HFFc6 (cell line): Measurements from ENCODE around the gene CPPED1. TPM values are rescaled to one million over a fixed set of nuclear protein-coding genes. Genes with fewer than 3 reads are reported as not detected.
"Not testable (repeated sequence)": the region's sequence is repeated elsewhere in the genome, so short reads cannot be mapped to it uniquely, and the experiment has no call there.

ENCODE experiments used
- DNase-seq: peaks from one replicate; pipeline ENCODE4 v3.0.0-alpha.2; 2018
- H3K27ac Mint-ChIP-seq: 2 replicates; pipeline ENCODE4 v1.8.0; 2020; ENCODE audit warnings: mild to moderate bottlenecking, mixed read lengths
- H3K27me3 Mint-ChIP-seq: 2 replicates; pipeline ENCODE4 v1.8.0; 2021; ENCODE audit warnings: mild to moderate bottlenecking, moderate library complexity, mixed read lengths; ENCODE audit not compliant: insufficient read depth
- H3K36me3 Mint-ChIP-seq: 2 replicates; pipeline ENCODE4 v1.8.0; 2021; ENCODE audit warnings: low read depth, mixed read lengths
- H3K4me1 Mint-ChIP-seq: 2 replicates; pipeline ENCODE4 v1.8.0; 2020; ENCODE audit warnings: low read depth, mixed read lengths
- H3K4me3 Mint-ChIP-seq: 2 replicates; pipeline ENCODE4 v1.8.0; 2020; ENCODE audit warnings: mild to moderate bottlenecking, moderate library complexity, mixed read lengths
- H3K9me3 Mint-ChIP-seq: 2 replicates; pipeline ENCODE4 v1.8.0; 2020; ENCODE audit warnings: mild to moderate bottlenecking, mixed read lengths
- total RNA-seq, 6 experiments: library from RNA; stranded (reverse); fragmentation: NEBNext Ultra II Directional; extraction: Animal tissue kit (Norgen Biotek cat#: 25700); gene quantifications; 2 replicates in 1 of 6; 3 replicates in 5 of 6; pipeline ENCODE4 v1.2.3, GENCODE V29; 2021
- TF ChIP-seq, protein P1 (sequence below): fragments of 200-600 bp; sonication (generic); IDR thresholded peaks from 2 replicates; pipeline ENCODE4 v1.5.0; 2021; ENCODE audit warnings: antibody characterized with exemption, mild to moderate bottlenecking

Gene CPPED1
- total RNA-seq, 6 experiments from 2014 or later: 54.6 to 66.7 (median 63.1) TPM

DNA sequence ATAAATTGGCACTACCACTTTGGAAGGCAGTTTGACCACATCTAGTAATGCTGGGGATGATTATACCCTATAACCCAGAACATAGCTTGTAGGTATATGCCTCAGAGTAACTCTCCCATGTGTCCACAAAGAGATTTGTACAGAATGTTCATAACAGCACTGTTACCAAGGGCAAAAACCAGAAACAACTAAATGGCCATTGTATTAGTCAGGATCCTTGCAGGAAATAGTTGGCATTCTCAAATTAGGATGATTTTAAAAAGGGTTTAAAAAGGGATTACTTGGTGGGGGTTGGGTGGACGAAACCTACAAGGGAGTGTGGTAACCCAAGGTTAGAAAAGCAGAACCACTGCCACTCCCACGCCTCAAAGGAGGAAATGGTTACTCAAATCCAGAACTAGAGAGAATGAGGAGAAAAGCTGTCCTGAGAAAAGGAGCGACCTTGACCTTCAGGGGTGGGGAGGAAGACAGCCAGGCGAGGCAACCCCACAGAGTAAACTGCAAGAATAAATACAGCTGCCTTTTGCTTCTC is 2.1 kb downstream of the CPPED1 start:
- Mint-ChIP-seq H3K4me1 (peaks cover 76% of the 10 kb centered on the region), H3K27ac (peak overlapping the region; percentile 98), H3K27me3 (peaks cover 5% of the 10 kb centered on the region), H3K36me3 (peaks cover 32% of the 10 kb centered on the region), H3K4me3 (peak overlapping the region; percentile 96), H3K9me3 (peaks cover 5% of the 10 kb centered on the region; the same call in 1 of the 2 replicates)
- DNase-seq: peak; percentile 95
- TF ChIP-seq, protein P1, sequence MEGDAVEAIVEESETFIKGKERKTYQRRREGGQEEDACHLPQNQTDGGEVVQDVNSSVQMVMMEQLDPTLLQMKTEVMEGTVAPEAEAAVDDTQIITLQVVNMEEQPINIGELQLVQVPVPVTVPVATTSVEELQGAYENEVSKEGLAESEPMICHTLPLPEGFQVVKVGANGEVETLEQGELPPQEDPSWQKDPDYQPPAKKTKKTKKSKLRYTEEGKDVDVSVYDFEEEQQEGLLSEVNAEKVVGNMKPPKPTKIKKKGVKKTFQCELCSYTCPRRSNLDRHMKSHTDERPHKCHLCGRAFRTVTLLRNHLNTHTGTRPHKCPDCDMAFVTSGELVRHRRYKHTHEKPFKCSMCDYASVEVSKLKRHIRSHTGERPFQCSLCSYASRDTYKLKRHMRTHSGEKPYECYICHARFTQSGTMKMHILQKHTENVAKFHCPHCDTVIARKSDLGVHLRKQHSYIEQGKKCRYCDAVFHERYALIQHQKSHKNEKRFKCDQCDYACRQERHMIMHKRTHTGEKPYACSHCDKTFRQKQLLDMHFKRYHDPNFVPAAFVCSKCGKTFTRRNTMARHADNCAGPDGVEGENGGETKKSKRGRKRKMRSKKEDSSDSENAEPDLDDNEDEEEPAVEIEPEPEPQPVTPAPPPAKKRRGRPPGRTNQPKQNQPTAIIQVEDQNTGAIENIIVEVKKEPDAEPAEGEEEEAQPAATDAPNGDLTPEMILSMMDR: no peak

DNA sequence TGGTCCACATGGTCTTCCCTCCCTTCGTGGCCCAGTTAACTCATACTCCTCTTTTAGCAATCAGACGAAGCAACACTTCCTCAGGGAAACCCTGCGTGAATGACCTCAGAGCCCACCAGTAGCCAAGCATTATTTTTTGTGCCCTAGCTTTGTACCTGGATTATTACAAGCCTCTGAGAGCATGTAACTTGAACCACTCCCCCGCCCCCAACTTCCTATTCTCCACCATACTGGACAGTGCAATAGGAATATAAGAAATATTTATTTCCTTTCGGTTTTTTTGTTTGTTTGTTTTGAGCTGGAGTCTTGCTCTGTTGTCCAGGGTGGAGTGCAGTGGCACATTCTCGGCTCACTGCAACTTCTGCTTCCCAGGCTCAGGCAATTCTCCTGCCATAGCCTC is 2.9 kb downstream of the CPPED1 start:
- H3K27ac Mint-ChIP-seq: peak overlapping the region; percentile 98
- H3K4me1 Mint-ChIP-seq: peaks cover 83% of the 10 kb centered on the region
- TF ChIP-seq, protein P1: no peak
- H3K36me3 Mint-ChIP-seq: peaks cover 40% of the 10 kb centered on the region
- peaks cover 5% of the 10 kb centered on the region; the same call in 1 of the 2 replicates for H3K9me3 Mint-ChIP-seq
- DNase-seq: no peak
- H3K4me3 Mint-ChIP-seq: peak overlapping the region; percentile 96
- H3K27me3 Mint-ChIP-seq: peaks cover 5% of the 10 kb centered on the region

DNA sequence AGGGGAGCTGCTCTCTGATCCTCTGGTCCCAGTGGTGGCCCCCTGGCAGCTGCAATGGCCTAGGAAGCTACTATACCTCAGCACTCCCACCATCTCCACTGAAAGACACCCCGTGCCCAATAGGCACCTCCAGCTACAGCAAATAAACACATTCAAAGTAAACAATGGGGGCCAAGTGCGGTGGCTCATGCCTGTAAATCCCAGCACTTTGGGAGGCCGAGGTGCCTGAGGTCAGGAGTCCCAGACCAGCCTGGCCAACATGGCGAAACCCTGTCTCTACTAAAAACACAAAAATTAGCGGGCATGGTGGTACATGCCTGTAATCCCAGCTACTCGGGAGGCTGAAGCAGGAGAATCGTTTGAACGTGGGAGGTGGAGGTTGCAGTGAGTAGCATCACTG is 3.7 kb downstream of the CPPED1 start:
- not testable (repeated sequence) for H3K4me3 Mint-ChIP-seq, H3K9me3 Mint-ChIP-seq, H3K27me3 Mint-ChIP-seq, DNase-seq
- H3K27ac Mint-ChIP-seq: peak overlapping the region; percentile 72
- H3K4me1 Mint-ChIP-seq: peaks cover 79% of the 10 kb centered on the region
- H3K36me3 Mint-ChIP-seq: peaks cover 42% of the 10 kb centered on the region

DNA sequence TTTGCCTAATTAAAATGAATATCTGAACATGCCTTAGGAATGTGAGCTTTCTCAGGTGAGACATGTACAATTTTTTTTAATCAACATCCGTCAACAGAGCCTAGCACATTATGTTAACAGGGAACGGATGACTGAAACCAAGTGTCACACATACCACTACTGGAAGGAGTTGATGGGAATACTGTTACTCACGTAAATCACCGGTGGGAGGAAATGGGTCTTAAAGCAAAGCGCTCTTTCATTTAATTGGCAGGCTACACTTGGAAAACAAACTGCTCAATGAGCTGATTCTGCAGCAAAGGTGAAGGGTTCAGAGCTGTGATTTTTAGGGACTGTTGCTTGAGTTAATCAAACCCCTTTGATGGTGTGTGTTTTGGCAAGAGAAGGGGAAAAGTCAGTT is 4.8 kb downstream of the CPPED1 start:
- Mint-ChIP-seq H3K27me3 (peaks cover 5% of the 10 kb centered on the region), H3K9me3 (peaks cover 5% of the 10 kb centered on the region; the same call in 1 of the 2 replicates), H3K36me3 (peaks cover 42% of the 10 kb centered on the region), H3K4me3 (no peak overlapping the region), H3K4me1 (peaks cover 68% of the 10 kb centered on the region), H3K27ac (peak overlapping the region; percentile 48)
- TF ChIP-seq, protein P1: no peak
- DNase-seq: no peak

DNA sequence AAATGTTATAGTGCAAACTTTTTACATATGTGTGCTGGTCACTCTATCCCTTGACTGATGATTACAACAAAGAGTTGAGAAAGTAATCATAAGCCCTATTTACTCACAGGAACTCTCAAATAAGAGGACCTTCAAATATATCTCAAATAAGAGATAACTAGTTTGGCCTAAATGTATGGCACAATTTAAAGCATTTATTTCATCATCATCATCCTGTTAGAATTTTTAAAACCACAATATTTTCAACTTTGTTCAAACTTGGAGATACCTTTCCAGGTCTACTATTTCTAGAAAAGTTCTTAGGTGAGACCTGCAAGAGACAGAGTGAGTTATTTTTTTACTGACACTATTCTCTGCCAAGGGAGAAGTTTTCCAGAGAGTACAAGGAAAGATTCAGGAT is 5.5 kb downstream of the CPPED1 start:
- peak overlapping the region; percentile 36 for H3K27ac Mint-ChIP-seq
- H3K9me3 Mint-ChIP-seq: peaks cover 3% of the 10 kb centered on the region; the same call in 1 of the 2 replicates
- no peak for DNase-seq
- H3K27me3 Mint-ChIP-seq: peaks cover 3% of the 10 kb centered on the region
- no peak overlapping the region for H3K4me3 Mint-ChIP-seq
- TF ChIP-seq, protein P1: no peak
- H3K36me3 Mint-ChIP-seq: peaks cover 43% of the 10 kb centered on the region
- H3K4me1 Mint-ChIP-seq: peaks cover 66% of the 10 kb centered on the region

DNA sequence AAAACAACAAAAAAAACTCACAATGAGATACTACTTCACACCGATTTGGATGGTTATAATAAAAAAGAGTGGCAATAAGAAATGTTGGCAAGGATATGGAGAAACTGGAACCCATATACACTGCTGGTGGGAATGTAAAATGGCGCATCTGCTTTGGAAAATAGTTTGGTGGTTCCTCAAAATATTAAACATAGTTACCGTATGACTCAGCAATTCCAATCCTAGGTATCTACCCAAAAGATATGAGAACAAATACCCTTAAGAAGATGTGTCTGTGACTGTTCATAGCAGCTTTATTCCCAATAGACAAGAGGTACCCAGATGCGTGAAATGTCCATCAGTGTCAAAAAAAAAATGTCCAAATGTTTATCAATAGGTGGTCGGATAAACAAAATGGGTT is 7.2 kb downstream of the CPPED1 start:
- Mint-ChIP-seq H3K27ac (peak overlapping the region; percentile 66), H3K4me1 (peaks cover 49% of the 10 kb centered on the region), H3K36me3 (peaks cover 46% of the 10 kb centered on the region), H3K9me3 (no peaks in the 10 kb centered on the region; the same call in 1 of the 2 replicates), H3K4me3 (no peak overlapping the region), H3K27me3 (no peaks in the 10 kb centered on the region; the same call in 1 of the 2 replicates)
- TF ChIP-seq, protein P1: no peak; the same call in 1 of the 2 replicates
- peak; percentile 15 for DNase-seq
